ENCODE measurements around the gene AP5M1.

Gene AP5M1

GRCh38 chr14:57259672-57260071 lies 9.1 kb upstream of the AP5M1 start:
- no peak for TF ChIP-seq ZNF70 (CRISPR knock-in tag; IDR thresholded peaks at IDR 0.05)
- no peak for TF ChIP-seq CSDC2 (CRISPR knock-in tag; IDR thresholded peaks at IDR 0.05)
- no peak for TF ChIP-seq ZFP30 (CRISPR knock-in tag; IDR thresholded peaks at IDR 0.05)
- no peak for TF ChIP-seq ZNF565 (CRISPR knock-in tag; conservative IDR thresholded peaks at IDR 0.05; ENCODE audit: low read depth)
- no peak for TF ChIP-seq SNAI2 (CRISPR knock-in tag; IDR thresholded peaks at IDR 0.05)
- TF ChIP-seq POU6F1 (CRISPR knock-in tag; IDR thresholded peaks at IDR 0.05; ENCODE audit: borderline replicate concordance, low read depth) = no peak
- TF ChIP-seq ARNTL (CRISPR knock-in tag; IDR thresholded peaks at IDR 0.05; ENCODE audit: borderline replicate concordance, low read depth) = no peak
- TF ChIP-seq TCF4 (CRISPR knock-in tag; IDR thresholded peaks at IDR 0.05; ENCODE audit: borderline replicate concordance) = no peak
- TF ChIP-seq RARB (CRISPR knock-in tag; IDR thresholded peaks at IDR 0.05) = no peak
- TF ChIP-seq PATZ1 (CRISPR knock-in tag; IDR thresholded peaks at IDR 0.05; ENCODE audit: borderline replicate concordance) = no peak
- no peak for TF ChIP-seq BACH2 (CRISPR knock-in tag; IDR thresholded peaks at IDR 0.05; ENCODE audit: borderline replicate concordance)
- no peak for ATAC-seq

GRCh38 chr14:57261604-57262003 lies 7.2 kb upstream of the AP5M1 start:
- TF ChIP-seq PATZ1 (CRISPR knock-in tag; IDR thresholded peaks at IDR 0.05; ENCODE audit: borderline replicate concordance) (no peak), BACH2 (CRISPR knock-in tag; IDR thresholded peaks at IDR 0.05; ENCODE audit: borderline replicate concordance) (no peak), ZNF70 (CRISPR knock-in tag; IDR thresholded peaks at IDR 0.05) (no peak), SNAI2 (CRISPR knock-in tag; IDR thresholded peaks at IDR 0.05) (no peak), RARB (CRISPR knock-in tag; IDR thresholded peaks at IDR 0.05) (no peak), ZFP30 (CRISPR knock-in tag; IDR thresholded peaks at IDR 0.05) (no peak), ARNTL (CRISPR knock-in tag; IDR thresholded peaks at IDR 0.05; ENCODE audit: borderline replicate concordance, low read depth) (no peak), ZFP3 (CRISPR knock-in tag; IDR thresholded peaks at IDR 0.05) (no peak), ZNF8 (CRISPR knock-in tag; IDR thresholded peaks at IDR 0.05) (no peak)
- no peak for ATAC-seq

GRCh38 chr14:57262117-57262516 lies 6.7 kb upstream of the AP5M1 start:
- TF ChIP-seq SNAI2 (CRISPR knock-in tag; IDR thresholded peaks at IDR 0.05) (no peak), BACH2 (CRISPR knock-in tag; IDR thresholded peaks at IDR 0.05; ENCODE audit: borderline replicate concordance) (no peak), ZFP30 (CRISPR knock-in tag; IDR thresholded peaks at IDR 0.05) (no peak), ZNF8 (CRISPR knock-in tag; IDR thresholded peaks at IDR 0.05) (no peak), ZC3H10 (CRISPR knock-in tag; IDR thresholded peaks at IDR 0.05) (no peak), PPARA (CRISPR knock-in tag; IDR thresholded peaks at IDR 0.05; ENCODE audit: borderline replicate concordance) (no peak), ZNF70 (CRISPR knock-in tag; IDR thresholded peaks at IDR 0.05) (no peak), CSDC2 (CRISPR knock-in tag; IDR thresholded peaks at IDR 0.05) (no peak), ZNF565 (CRISPR knock-in tag; conservative IDR thresholded peaks at IDR 0.05; ENCODE audit: low read depth) (no peak), OSR1 (CRISPR knock-in tag; IDR thresholded peaks at IDR 0.05) (no peak), ESRRG (CRISPR knock-in tag; IDR thresholded peaks at IDR 0.05) (no peak), GLIS3 (CRISPR knock-in tag; IDR thresholded peaks at IDR 0.05) (no peak), RARB (CRISPR knock-in tag; IDR thresholded peaks at IDR 0.05) (no peak)
- ATAC-seq = no peak

GRCh38 chr14:57266065-57266464 lies 2.7 kb upstream of the AP5M1 start:
- no peak for ATAC-seq
- TF ChIP-seq ZC3H10 (CRISPR knock-in tag; IDR thresholded peaks at IDR 0.05) (no peak), ZFP30 (CRISPR knock-in tag; IDR thresholded peaks at IDR 0.05) (no peak), ZFP3 (CRISPR knock-in tag; IDR thresholded peaks at IDR 0.05) (no peak), TCF4 (CRISPR knock-in tag; IDR thresholded peaks at IDR 0.05; ENCODE audit: borderline replicate concordance) (no peak), POU6F1 (CRISPR knock-in tag; IDR thresholded peaks at IDR 0.05; ENCODE audit: borderline replicate concordance, low read depth) (no peak), PATZ1 (CRISPR knock-in tag; IDR thresholded peaks at IDR 0.05; ENCODE audit: borderline replicate concordance) (no peak), CSRNP3 (CRISPR knock-in tag; IDR thresholded peaks at IDR 0.05) (no peak), ZNF8 (CRISPR knock-in tag; IDR thresholded peaks at IDR 0.05) (no peak), RARB (CRISPR knock-in tag; IDR thresholded peaks at IDR 0.05) (no peak), PPARA (CRISPR knock-in tag; IDR thresholded peaks at IDR 0.05; ENCODE audit: borderline replicate concordance) (no peak), ZNF565 (CRISPR knock-in tag; conservative IDR thresholded peaks at IDR 0.05; ENCODE audit: low read depth) (no peak), SNAI2 (CRISPR knock-in tag; IDR thresholded peaks at IDR 0.05) (no peak), ISL1 (CRISPR knock-in tag; IDR thresholded peaks at IDR 0.05) (no peak), TOX (CRISPR knock-in tag; IDR thresholded peaks at IDR 0.05; ENCODE audit: borderline replicate concordance) (no peak), ZNF70 (CRISPR knock-in tag; IDR thresholded peaks at IDR 0.05) (no peak)

Data from SK-N-SH treated with all-trans-retinoic acid at 6 μM for 48 hours (cell line).